ENCODE results near the gene MMRN1.

Gene MMRN1, protein sequence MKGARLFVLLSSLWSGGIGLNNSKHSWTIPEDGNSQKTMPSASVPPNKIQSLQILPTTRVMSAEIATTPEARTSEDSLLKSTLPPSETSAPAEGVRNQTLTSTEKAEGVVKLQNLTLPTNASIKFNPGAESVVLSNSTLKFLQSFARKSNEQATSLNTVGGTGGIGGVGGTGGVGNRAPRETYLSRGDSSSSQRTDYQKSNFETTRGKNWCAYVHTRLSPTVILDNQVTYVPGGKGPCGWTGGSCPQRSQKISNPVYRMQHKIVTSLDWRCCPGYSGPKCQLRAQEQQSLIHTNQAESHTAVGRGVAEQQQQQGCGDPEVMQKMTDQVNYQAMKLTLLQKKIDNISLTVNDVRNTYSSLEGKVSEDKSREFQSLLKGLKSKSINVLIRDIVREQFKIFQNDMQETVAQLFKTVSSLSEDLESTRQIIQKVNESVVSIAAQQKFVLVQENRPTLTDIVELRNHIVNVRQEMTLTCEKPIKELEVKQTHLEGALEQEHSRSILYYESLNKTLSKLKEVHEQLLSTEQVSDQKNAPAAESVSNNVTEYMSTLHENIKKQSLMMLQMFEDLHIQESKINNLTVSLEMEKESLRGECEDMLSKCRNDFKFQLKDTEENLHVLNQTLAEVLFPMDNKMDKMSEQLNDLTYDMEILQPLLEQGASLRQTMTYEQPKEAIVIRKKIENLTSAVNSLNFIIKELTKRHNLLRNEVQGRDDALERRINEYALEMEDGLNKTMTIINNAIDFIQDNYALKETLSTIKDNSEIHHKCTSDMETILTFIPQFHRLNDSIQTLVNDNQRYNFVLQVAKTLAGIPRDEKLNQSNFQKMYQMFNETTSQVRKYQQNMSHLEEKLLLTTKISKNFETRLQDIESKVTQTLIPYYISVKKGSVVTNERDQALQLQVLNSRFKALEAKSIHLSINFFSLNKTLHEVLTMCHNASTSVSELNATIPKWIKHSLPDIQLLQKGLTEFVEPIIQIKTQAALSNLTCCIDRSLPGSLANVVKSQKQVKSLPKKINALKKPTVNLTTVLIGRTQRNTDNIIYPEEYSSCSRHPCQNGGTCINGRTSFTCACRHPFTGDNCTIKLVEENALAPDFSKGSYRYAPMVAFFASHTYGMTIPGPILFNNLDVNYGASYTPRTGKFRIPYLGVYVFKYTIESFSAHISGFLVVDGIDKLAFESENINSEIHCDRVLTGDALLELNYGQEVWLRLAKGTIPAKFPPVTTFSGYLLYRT

DNA sequence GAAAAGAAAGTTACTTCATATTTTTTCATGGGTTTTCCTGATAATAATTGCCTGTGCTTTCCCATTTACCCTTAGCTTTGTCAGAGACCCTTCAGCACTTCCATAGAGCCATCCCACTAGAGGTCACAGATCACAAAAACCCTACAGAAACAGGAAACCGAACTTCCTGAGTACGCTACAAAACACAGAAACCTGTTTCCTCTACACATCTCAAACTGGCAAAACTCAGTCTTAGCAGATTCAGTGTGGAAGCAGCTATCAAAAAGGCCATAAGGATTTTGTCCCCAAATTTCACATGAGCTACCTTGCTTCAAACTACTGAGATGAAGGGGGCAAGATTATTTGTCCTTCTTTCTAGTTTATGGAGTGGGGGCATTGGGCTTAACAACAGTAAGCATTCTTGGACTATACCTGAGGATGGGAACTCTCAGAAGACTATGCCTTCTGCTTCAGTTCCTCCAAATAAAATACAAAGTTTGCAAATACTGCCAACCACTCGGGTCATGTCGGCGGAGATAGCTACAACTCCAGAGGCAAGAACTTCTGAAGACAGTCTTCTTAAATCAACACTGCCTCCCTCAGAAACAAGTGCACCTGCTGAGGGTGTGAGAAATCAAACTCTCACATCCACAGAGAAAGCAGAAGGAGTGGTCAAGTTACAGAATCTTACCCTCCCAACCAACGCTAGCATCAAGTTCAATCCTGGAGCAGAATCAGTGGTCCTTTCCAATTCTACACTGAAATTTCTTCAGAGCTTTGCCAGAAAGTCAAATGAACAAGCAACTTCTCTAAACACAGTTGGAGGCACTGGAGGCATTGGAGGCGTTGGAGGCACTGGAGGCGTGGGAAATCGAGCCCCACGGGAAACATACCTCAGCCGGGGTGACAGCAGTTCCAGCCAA, at the start of gene MMRN1:
Gene MMRN1, plus strand, starts transcription at position 206 of the 902 bp plus-strand sequence. Its CDS starts 118 bp downstream, at position 324.
- Mint-ChIP-seq H3K27me3 (peaks cover 8% of the 10 kb centered on the region), H3K36me3 (no peaks in the 10 kb centered on the region), H3K4me3 (peak within 1 kb of the TSS; percentile 44), H3K9me3 (no peaks in the 10 kb centered on the region), H3K4me1 (peaks cover 10% of the 10 kb centered on the region), H3K27ac (no peak within 1 kb of the TSS)
- DNase-seq (ENCODE audit: low spot score in 2 of 2) (no peak), ATAC-seq (ENCODE audit: low read depth) (peak; percentile 50)

- Mint-ChIP-seq H3K27ac (no peak overlapping the region), H3K36me3 (no peaks in the 10 kb centered on the region), H3K9me3 (peaks cover 13% of the 10 kb centered on the region), H3K4me3 (no peak overlapping the region), H3K4me1 (no peaks in the 10 kb centered on the region), H3K27me3 (no peaks in the 10 kb centered on the region)
- no peak for ATAC-seq (ENCODE audit: low read depth)
- DNase-seq (ENCODE audit: low spot score in 2 of 2), result no peak
Observed at GRCh38 chr4:89847571-89848325, 46.9 kb upstream of the MMRN1 start.

- no peak overlapping the region for H3K27ac Mint-ChIP-seq
- H3K36me3 Mint-ChIP-seq, result no peaks in the 10 kb centered on the region
- no peak overlapping the region for H3K4me3 Mint-ChIP-seq
- ATAC-seq (ENCODE audit: low read depth), result no peak
- no peaks in the 10 kb centered on the region for H3K4me1 Mint-ChIP-seq
- no peak for DNase-seq (ENCODE audit: low spot score in 2 of 2)
- H3K9me3 Mint-ChIP-seq, result peaks cover 11% of the 10 kb centered on the region
- peaks cover 13% of the 10 kb centered on the region for H3K27me3 Mint-ChIP-seq
Observed at GRCh38 chr4:89855236-89855635, 39.4 kb upstream of the MMRN1 start.

DNA sequence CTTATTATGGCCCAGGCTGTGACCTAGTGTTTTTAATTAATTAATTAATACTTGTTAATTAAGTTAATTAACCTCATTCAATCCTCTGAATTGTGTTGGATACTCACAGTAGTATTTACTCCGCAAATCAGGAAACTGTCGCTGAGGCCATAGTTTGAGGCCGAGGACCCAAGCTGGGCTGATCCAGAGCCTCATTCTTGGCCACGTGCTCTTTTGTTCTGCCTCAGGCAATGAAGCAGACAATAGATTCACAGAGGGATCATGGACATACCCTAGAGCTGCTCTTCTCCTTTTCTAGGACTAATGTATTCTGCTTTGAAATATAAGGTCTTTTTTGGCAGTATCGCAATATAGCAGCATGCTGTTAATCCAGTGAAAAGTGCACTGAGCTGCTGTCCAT, 33.7 kb upstream of the MMRN1 start:
- Mint-ChIP-seq H3K4me1 (no peaks in the 10 kb centered on the region), H3K4me3 (no peak overlapping the region), H3K9me3 (peaks cover 5% of the 10 kb centered on the region), H3K27me3 (peaks cover 12% of the 10 kb centered on the region), H3K27ac (no peak overlapping the region), H3K36me3 (no peaks in the 10 kb centered on the region)
- DNase-seq (ENCODE audit: low spot score in 2 of 2) (no peak), ATAC-seq (ENCODE audit: low read depth) (no peak)

GRCh38 chr4:89863533-89863932, 31.1 kb upstream of the MMRN1 start:
- no peak for ATAC-seq (ENCODE audit: low read depth)
- Mint-ChIP-seq H3K9me3 (peaks cover 6% of the 10 kb centered on the region), H3K4me1 (no peaks in the 10 kb centered on the region), H3K4me3 (no peak overlapping the region), H3K27me3 (peaks cover 12% of the 10 kb centered on the region), H3K27ac (no peak overlapping the region), H3K36me3 (no peaks in the 10 kb centered on the region)
- no peak for DNase-seq (ENCODE audit: low spot score in 2 of 2)

DNA sequence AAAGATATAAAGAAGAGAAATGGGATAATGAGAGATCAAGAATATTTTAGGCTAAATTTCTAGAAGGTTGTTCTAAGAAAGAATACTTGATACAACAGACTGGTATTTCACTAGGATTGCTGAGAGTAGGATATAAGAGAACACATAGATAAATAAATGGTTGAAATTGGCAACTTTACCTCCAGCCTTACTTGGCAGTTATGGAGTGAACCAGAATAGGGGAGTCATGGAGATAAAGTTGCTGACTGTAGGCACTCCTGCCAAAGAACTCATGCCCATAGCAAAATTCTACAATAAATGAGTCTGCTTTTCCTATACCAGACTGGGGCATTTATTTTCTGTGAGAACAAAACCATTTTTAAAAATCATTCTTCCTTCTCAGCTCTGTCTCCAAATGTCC, 26.4 kb upstream of the MMRN1 start:
- DNase-seq (ENCODE audit: low spot score in 2 of 2), result no peak
- Mint-ChIP-seq H3K4me1 (no peaks in the 10 kb centered on the region), H3K27ac (no peak overlapping the region), H3K4me3 (no peak overlapping the region), H3K36me3 (no peaks in the 10 kb centered on the region), H3K9me3 (peaks cover 6% of the 10 kb centered on the region), H3K27me3 (peaks cover 6% of the 10 kb centered on the region)
- ATAC-seq (ENCODE audit: low read depth), result no peak

DNA sequence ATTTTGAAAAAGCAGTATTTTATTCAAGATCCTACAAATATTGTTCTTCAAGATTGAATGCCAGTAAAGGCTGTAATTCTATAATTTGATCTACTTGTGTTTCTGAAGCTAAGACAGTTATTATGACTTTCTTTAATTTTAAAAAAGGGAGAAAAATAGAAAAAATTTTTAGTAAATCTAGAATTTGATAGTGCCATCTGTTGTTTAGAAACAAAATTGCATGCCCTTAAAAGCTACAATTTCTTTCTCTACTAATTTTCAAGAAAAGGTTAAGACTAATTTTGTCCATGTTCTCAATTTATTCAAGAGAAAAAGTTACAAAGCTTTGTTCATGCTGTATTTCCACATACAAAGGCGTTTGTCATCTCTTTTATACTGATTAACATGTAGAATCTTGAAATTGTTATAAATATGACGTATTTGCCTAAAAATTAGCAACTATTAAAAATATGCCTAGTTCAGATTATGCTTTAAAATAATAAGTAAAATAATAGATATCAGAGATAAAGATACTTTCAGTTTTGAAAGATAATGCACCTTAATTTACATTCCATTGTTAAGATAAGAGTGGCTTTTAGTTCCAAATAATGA, 25.6 kb upstream of the MMRN1 start:
- Mint-ChIP-seq H3K4me1 (no peaks in the 10 kb centered on the region), H3K9me3 (peaks cover 6% of the 10 kb centered on the region), H3K27me3 (peaks cover 6% of the 10 kb centered on the region), H3K4me3 (no peak overlapping the region), H3K27ac (no peak overlapping the region), H3K36me3 (no peaks in the 10 kb centered on the region)
- DNase-seq (ENCODE audit: low spot score in 2 of 2), result no peak
- ATAC-seq (ENCODE audit: low read depth), result no peak

GRCh38 chr4:89871211-89871610, 23.4 kb upstream of the MMRN1 start:
- ATAC-seq (ENCODE audit: low read depth) (no peak), DNase-seq (ENCODE audit: low spot score in 2 of 2) (no peak)
- Mint-ChIP-seq H3K4me1 (no peaks in the 10 kb centered on the region), H3K27me3 (peaks cover 6% of the 10 kb centered on the region), H3K4me3 (no peak overlapping the region), H3K9me3 (peaks cover 3% of the 10 kb centered on the region), H3K36me3 (no peaks in the 10 kb centered on the region), H3K27ac (no peak overlapping the region)

- H3K36me3 Mint-ChIP-seq, result no peaks in the 10 kb centered on the region
- no peak for ATAC-seq (ENCODE audit: low read depth)
- no peak overlapping the region for H3K27ac Mint-ChIP-seq
- H3K4me1 Mint-ChIP-seq, result no peaks in the 10 kb centered on the region
- no peaks in the 10 kb centered on the region for H3K9me3 Mint-ChIP-seq
- DNase-seq (ENCODE audit: low spot score in 2 of 2), result no peak
- H3K27me3 Mint-ChIP-seq, result peaks cover 9% of the 10 kb centered on the region
- no peak overlapping the region for H3K4me3 Mint-ChIP-seq
Observed at GRCh38 chr4:89876548-89876947, 18.1 kb upstream of the MMRN1 start.

DNA sequence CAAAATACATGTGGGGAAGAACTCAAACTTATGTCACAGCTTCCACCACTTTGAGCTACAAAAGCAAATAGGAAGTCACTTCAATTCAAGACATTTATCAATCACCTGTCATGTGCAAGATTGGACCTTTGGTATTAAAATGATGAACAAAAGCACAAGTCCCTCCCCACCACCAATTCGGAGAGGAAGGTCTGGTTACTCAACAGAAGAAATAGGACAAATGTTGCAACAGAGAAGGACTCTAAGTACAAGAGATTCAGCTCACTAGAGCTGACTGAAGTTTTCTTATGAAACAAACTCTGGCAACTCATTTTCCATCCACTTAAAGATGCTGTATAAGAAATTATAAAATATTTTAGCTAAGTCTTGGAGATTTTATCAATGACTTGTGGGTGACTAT, 16.0 kb upstream of the MMRN1 start:
- H3K27ac Mint-ChIP-seq, result no peak overlapping the region
- H3K9me3 Mint-ChIP-seq, result no peaks in the 10 kb centered on the region
- H3K4me3 Mint-ChIP-seq, result no peak overlapping the region
- no peaks in the 10 kb centered on the region for H3K36me3 Mint-ChIP-seq
- no peaks in the 10 kb centered on the region for H3K4me1 Mint-ChIP-seq
- ATAC-seq (ENCODE audit: low read depth) (no peak), DNase-seq (ENCODE audit: low spot score in 2 of 2) (no peak)
- H3K27me3 Mint-ChIP-seq, result peaks cover 9% of the 10 kb centered on the region

GRCh38 chr4:89879215-89879614, 15.4 kb upstream of the MMRN1 start:
- ATAC-seq (ENCODE audit: low read depth), result no peak
- H3K9me3 Mint-ChIP-seq, result no peaks in the 10 kb centered on the region
- H3K4me1 Mint-ChIP-seq, result no peaks in the 10 kb centered on the region
- no peak for DNase-seq (ENCODE audit: low spot score in 2 of 2)
- no peak overlapping the region for H3K4me3 Mint-ChIP-seq
- no peak overlapping the region for H3K27ac Mint-ChIP-seq
- H3K27me3 Mint-ChIP-seq, result peaks cover 9% of the 10 kb centered on the region
- no peaks in the 10 kb centered on the region for H3K36me3 Mint-ChIP-seq

DNA sequence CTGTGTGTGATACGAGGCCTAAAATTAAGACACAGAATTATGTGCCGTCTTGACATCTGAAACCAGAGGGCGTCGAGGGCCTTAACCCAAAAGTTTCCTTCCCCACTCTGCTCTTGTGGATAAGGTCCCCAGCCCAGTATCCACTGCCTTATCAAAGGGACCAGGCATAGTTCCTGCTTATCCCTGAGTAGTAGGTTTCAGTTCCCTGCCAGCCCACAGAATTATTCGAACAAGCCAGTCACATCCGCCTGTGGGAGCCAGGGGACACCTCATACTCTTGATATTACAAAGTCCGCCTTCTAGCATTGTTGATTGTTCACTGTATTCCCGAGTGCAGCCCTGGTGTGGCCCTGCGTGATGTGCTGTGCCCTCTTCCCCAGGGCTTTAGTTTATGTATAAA, 5.4 kb upstream of the MMRN1 start:
- DNase-seq (ENCODE audit: low spot score in 2 of 2), result no peak
- H3K27ac Mint-ChIP-seq, result no peak overlapping the region
- H3K4me1 Mint-ChIP-seq, result no peaks in the 10 kb centered on the region
- no peak for ATAC-seq (ENCODE audit: low read depth)
- peaks cover 17% of the 10 kb centered on the region for H3K27me3 Mint-ChIP-seq
- no peak overlapping the region for H3K4me3 Mint-ChIP-seq
- peaks cover 1% of the 10 kb centered on the region for H3K9me3 Mint-ChIP-seq
- H3K36me3 Mint-ChIP-seq, result no peaks in the 10 kb centered on the region

All from memory B cell (primary cell).